ENCODE results near the gene MED12L. TPM values are rescaled to one million over a fixed set of nuclear protein-coding genes. Genes with fewer than 3 reads are reported as not detected.

The MED12L gene
- total and polyA plus RNA-seq, 3 experiments from 2014 or later, result 0.02 to 1.8 (median 1.7) TPM

DNA sequence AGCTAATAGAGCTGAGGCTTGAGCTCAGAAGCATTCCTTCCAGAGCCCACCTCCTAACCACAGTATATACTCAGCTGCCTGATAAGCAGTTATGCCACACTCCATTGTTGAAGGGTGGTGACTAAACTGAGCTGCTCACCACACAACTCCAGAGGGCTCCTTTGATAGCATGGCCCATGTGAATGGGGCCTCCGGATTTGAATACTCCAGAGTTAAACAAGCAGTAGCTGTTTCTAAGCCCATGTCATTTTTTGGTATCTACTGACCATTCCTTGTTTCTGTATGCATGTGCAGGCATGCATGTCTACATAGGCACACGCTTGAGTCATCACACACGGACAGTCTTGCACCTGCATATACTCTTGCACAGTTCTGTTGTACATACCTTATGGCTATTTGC, 346.5 kb downstream of the MED12L start:
- H3K27ac Mint-ChIP-seq, result no peak overlapping the region
- Histone ChIP-seq H3K9me3 (ENCODE audit: low read length) (no peaks in the 10 kb centered on the region), H3K36me3 (ENCODE audit: insufficient read depth, low read length) (no peaks in the 10 kb centered on the region), H3K27ac (ENCODE audit: low read depth, low read length) (no peak overlapping the region), H3K27me3 (ENCODE audit: insufficient read depth, low read length, poor library complexity, severe bottlenecking) (no peaks in the 10 kb centered on the region), H3K4me3 (ENCODE audit: low read length) (no peak overlapping the region), H3K4me1 (ENCODE audit: insufficient read depth, low read length) (no peaks in the 10 kb centered on the region)
- peaks cover 0 to 6% of the 10 kb centered on the region in 2 donors for H3K27me3 Mint-ChIP-seq
- no peak overlapping the region for H3K4me3 Mint-ChIP-seq
- H3K36me3 Mint-ChIP-seq, result no peaks in the 10 kb centered on the region
- no peak for DNase-seq
- H3K9me3 Mint-ChIP-seq, result no peaks in the 10 kb centered on the region
- ChIA-PET POLR2A (no interaction called here), CTCF (no interaction called here)
- no peaks in the 10 kb centered on the region for H3K4me1 Mint-ChIP-seq

DNA sequence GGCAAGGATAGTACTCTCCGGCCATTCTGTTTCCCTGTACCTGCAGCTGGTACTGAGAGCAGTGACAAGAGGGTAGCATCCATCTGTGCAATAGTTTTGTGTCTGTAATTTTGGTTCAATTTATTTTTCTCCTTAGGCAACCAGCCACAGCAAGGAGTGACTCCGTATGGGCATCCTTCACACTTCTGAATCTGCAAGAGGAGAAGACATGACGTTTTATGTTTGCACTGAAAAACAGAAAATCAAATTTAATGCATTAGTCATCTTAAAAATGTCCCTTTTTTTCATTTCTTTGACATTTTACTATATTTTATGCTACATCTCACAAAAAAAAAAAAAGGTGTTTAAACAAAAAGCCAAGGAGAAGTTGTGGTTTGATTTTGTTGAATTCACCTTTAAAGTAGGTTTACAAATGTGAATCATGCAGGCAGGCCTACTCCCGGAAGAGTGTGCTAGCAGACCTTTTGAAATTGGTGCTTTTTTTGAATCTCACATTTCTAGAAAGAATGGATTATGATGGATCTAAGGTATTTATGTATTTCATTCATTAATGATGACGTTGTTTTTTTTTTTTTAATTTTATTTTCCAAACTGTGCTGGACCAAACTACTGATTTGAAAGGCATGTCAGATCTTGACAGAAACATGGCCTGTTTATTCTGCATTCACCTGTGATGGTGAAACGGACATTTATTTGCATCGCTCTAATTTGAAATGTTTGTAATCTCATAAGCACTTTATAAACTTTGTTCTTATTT, 347.3 kb downstream of the MED12L start:
- Histone ChIP-seq H3K4me3 (ENCODE audit: low read length) (no peak overlapping the region), H3K36me3 (ENCODE audit: insufficient read depth, low read length) (no peaks in the 10 kb centered on the region), H3K27me3 (ENCODE audit: insufficient read depth, low read length, poor library complexity, severe bottlenecking) (no peaks in the 10 kb centered on the region), H3K4me1 (ENCODE audit: insufficient read depth, low read length) (no peaks in the 10 kb centered on the region), H3K27ac (ENCODE audit: low read depth, low read length) (no peak overlapping the region), H3K9me3 (ENCODE audit: low read length) (no peaks in the 10 kb centered on the region)
- H3K9me3 Mint-ChIP-seq, result no peaks in the 10 kb centered on the region
- CTCF ChIA-PET, result no interaction called here
- DNase-seq, result no peak
- no peak overlapping the region for H3K4me3 Mint-ChIP-seq
- H3K27ac Mint-ChIP-seq, result no peak overlapping the region
- POLR2A ChIA-PET, result no interaction called here
- no peaks in the 10 kb centered on the region for H3K36me3 Mint-ChIP-seq
- no peaks in the 10 kb centered on the region for H3K4me1 Mint-ChIP-seq
- H3K27me3 Mint-ChIP-seq, result peaks cover 0 to 6% of the 10 kb centered on the region in 2 donors

DNA sequence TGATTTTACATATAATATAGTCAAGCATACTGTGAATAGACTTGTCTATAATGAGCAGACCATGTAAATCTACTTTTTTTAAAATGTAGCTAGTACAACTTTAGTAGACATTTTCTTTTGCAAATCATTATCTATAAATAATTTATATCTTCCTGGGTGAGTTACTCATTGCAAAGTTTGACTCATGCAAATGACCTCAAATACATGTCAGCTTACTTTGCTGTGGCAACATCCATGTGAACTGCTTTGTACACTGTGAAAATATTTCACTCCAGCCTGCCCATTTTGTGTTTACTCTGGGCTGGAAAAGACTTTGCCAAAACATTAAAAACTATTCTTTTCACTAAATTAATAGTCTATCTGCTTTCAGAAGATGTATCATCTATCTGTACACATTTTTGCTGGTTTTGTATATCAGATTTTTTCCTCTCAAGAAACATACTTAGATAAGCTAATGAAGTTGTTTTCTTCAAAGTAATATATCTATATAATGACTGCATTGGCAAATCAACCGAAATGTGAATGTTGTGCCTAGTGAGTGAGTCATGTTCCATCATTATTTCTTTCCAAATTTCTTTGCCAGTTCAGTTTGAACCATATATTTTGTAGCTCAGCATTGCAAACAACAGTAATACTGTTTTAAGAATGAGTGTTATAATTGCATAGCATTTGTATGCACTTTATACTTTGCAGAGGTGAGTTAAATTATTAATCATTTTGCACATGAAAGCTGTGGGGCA, 348.9 kb downstream of the MED12L start:
- no peaks in the 10 kb centered on the region for H3K9me3 Mint-ChIP-seq
- POLR2A ChIA-PET, result no interaction called here
- no peak overlapping the region for H3K4me3 Mint-ChIP-seq
- Histone ChIP-seq H3K4me3 (ENCODE audit: low read length) (no peak overlapping the region), H3K4me1 (ENCODE audit: insufficient read depth, low read length) (no peaks in the 10 kb centered on the region), H3K27me3 (ENCODE audit: insufficient read depth, low read length, poor library complexity, severe bottlenecking) (no peaks in the 10 kb centered on the region), H3K9me3 (ENCODE audit: low read length) (no peaks in the 10 kb centered on the region), H3K27ac (ENCODE audit: low read depth, low read length) (no peak overlapping the region), H3K36me3 (ENCODE audit: insufficient read depth, low read length) (no peaks in the 10 kb centered on the region)
- no peak for DNase-seq
- H3K27me3 Mint-ChIP-seq, result peaks cover 0 to 6% of the 10 kb centered on the region in 2 donors
- H3K36me3 Mint-ChIP-seq, result no peaks in the 10 kb centered on the region
- CTCF ChIA-PET, result no interaction called here
- H3K4me1 Mint-ChIP-seq, result no peaks in the 10 kb centered on the region
- H3K27ac Mint-ChIP-seq, result no peak overlapping the region

DNA sequence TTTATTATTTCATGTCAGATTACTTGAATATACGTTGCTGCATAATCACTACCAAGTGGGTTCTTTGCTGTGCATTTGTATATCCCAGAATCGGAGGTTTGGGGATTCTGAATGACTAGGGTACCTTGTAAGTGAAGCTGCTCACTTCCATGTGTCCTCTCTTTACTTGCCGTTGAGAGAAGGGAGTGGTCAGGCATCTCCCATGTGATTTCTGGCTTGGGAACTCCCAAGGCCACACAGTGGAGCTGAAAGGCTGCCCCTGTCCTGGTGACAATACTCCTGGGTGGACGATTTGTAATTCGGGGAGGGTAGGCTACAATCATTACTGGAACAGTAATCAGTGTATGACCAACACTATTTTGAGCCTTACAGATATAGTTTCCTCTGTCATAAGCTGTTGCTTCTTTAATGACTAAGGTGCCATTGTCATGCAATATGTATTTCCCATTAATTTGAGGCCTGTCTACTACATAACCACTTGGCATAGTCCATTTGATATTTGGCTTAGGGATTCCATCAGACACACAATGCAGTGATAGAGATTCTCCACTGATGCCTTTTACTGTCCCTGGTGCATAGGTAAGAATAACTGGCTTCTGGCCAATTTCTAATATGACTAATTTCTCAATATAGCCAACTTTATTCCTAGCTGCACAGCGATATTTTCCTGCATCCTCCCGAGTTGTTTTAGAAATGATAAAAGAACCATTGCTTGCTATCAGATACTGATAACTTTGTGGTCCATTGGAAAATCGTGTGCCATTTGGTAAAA, 351.4 kb downstream of the MED12L start:
- no peak for DNase-seq

DNA sequence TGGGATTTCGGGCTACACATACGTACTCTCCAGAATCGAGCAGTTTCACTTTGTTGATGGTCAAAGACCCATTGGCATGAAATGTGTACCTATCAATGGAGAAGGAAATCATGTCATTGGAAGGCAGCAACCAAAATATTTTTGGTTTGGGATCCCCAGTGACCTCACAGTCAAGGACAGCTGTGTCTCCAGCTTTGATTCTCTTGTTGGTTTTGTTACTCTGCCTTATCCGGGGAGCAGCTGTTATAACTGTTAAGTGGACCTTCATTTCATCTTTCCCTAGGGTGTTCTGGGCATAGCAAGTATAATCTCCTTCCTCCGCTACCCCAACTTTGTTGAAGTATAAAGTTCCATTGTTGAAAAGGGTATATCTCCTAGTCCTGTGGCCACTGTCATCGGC, 352.4 kb downstream of the MED12L start:
- ChIA-PET POLR2A (no interaction called here), CTCF (interaction anchor here (1.0 kb wide), 1 partner anchor 481 kb away, joined by 3 read pairs; no protein-coding TSS in a partner anchor)
- H3K27me3 Mint-ChIP-seq, result peaks cover 0 to 4% of the 10 kb centered on the region in 2 donors
- no peaks in the 10 kb centered on the region for H3K36me3 ChIP-seq (ENCODE audit: insufficient read depth, low read length)
- H3K27ac ChIP-seq (ENCODE audit: low read depth, low read length), result no peak overlapping the region
- no peaks in the 10 kb centered on the region for H3K4me1 ChIP-seq (ENCODE audit: insufficient read depth, low read length)
- H3K9me3 ChIP-seq (ENCODE audit: low read length), result no peaks in the 10 kb centered on the region
- no peak overlapping the region for H3K4me3 Mint-ChIP-seq
- peak overlapping the region in 1 of 8 donors; percentile 14 for H3K27ac Mint-ChIP-seq
- H3K4me1 Mint-ChIP-seq, result no peaks in the 10 kb centered on the region
- DNase-seq, result no peak
- H3K9me3 Mint-ChIP-seq, result no peaks in the 10 kb centered on the region
- no peaks in the 10 kb centered on the region for H3K36me3 Mint-ChIP-seq
- H3K4me3 ChIP-seq (ENCODE audit: low read length), result no peak overlapping the region
- no peaks in the 10 kb centered on the region for H3K27me3 ChIP-seq (ENCODE audit: insufficient read depth, low read length, poor library complexity, severe bottlenecking)

More for the DNA sequence above, 351.4 kb downstream of the MED12L start:
- Histone ChIP-seq H3K27ac (ENCODE audit: low read depth, low read length) (no peak overlapping the region), H3K9me3 (ENCODE audit: low read length) (no peaks in the 10 kb centered on the region), H3K4me3 (ENCODE audit: low read length) (no peak overlapping the region), H3K27me3 (ENCODE audit: insufficient read depth, low read length, poor library complexity, severe bottlenecking) (no peaks in the 10 kb centered on the region), H3K4me1 (ENCODE audit: insufficient read depth, low read length) (no peaks in the 10 kb centered on the region), H3K36me3 (ENCODE audit: insufficient read depth, low read length) (no peaks in the 10 kb centered on the region)
- Mint-ChIP-seq H3K4me1 (no peaks in the 10 kb centered on the region), H3K4me3 (no peak overlapping the region), H3K9me3 (no peaks in the 10 kb centered on the region), H3K36me3 (no peaks in the 10 kb centered on the region), H3K27me3 (peaks cover 0 to 4% of the 10 kb centered on the region in 2 donors), H3K27ac (no peak overlapping the region)
- ChIA-PET CTCF (interaction anchor here (1.0 kb wide), 1 partner anchor 482 kb away, joined by 3 read pairs; no protein-coding TSS in a partner anchor), POLR2A (no interaction called here)

DNA sequence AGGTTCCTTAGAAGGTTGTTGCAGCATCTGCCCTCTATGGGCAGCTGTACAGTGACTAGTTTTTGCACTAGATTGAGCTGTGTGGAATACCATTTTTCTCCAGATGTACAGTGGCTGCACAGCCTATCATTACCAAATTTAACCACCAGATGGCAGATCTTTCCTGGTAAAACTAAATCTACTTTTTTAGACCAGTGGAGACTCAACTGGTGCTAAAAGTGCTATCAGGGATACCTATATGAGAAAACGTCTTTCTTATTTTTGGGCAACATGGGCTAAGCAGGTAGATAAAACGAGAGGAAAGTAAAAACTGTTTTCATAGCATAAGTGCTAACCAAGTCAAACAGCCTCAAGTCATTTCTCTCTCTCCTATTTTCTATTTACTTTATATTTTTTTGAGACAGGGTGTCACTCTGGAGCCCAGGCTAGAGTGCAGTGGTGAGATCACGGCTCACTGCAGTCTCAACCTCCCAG, 354.2 kb downstream of the MED12L start:
- Histone ChIP-seq H3K4me1 (ENCODE audit: insufficient read depth, low read length) (no peaks in the 10 kb centered on the region), H3K9me3 (ENCODE audit: low read length) (no peaks in the 10 kb centered on the region), H3K27me3 (ENCODE audit: insufficient read depth, low read length, poor library complexity, severe bottlenecking) (no peaks in the 10 kb centered on the region), H3K36me3 (ENCODE audit: insufficient read depth, low read length) (no peaks in the 10 kb centered on the region), H3K4me3 (ENCODE audit: low read length) (no peak overlapping the region), H3K27ac (ENCODE audit: low read depth, low read length) (no peak overlapping the region)
- POLR2A ChIA-PET, result no interaction called here
- Mint-ChIP-seq H3K36me3 (no peaks in the 10 kb centered on the region), H3K27me3 (peaks cover 0 to 7% of the 10 kb centered on the region in 2 donors), H3K4me3 (no peak overlapping the region), H3K4me1 (no peaks in the 10 kb centered on the region), H3K9me3 (no peaks in the 10 kb centered on the region), H3K27ac (no peak overlapping the region)
- CTCF ChIA-PET, result interaction anchor here (0.9 kb wide), 1 partner anchor 500 kb away, joined by 3 read pairs; no protein-coding TSS in a partner anchor
- peak in 1 of 5 donors; percentile 15 for DNase-seq

DNA sequence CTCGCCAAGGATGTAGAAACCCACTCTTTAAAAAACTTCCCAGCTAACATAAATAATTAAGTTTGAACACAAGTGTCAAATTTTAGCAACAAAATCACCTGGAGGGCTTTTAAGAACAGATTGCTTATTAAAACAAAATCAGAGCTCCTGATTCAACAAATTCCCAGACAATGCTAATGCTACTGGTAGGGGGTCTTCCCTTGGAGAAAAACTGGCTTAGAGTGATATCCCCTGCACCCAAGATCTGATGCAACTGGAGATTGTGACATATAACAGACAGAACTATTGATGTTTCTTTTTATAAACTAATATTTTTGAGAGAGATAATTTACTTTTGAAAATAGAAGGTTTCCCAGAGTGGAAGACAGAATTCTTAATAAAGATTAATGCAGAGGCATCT, 355.5 kb downstream of the MED12L start:
- CTCF ChIA-PET, result interaction anchor here (1.2 kb wide), 1 partner anchor 478 kb away, joined by 3 read pairs; no protein-coding TSS in a partner anchor
- no peaks in the 10 kb centered on the region for H3K4me1 ChIP-seq (ENCODE audit: insufficient read depth, low read length)

DNA sequence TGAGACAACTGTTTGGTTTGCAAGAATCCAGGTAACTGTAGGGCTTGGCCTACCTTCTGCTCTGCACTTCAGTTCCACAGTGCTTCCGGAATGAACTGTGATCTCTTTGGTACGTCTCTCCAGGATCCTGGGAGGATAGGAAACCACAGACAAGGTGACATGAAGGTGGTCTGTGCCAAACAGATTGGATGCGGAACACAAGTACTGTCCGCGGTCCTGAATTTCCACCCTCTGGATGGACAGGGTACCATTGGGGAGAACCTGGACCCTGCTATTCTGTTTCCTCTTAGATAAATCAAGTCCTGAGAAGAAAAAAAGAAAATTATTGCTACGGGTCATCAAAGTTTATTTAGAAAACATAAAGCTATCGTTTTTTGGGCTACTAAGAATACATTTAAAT, 358.1 kb downstream of the MED12L start:
- CTCF ChIA-PET, result no interaction called here
- H3K36me3 Mint-ChIP-seq, result no peaks in the 10 kb centered on the region
- Histone ChIP-seq H3K4me1 (ENCODE audit: insufficient read depth, low read length) (no peaks in the 10 kb centered on the region), H3K9me3 (ENCODE audit: low read length) (no peaks in the 10 kb centered on the region), H3K27me3 (ENCODE audit: insufficient read depth, low read length, poor library complexity, severe bottlenecking) (no peaks in the 10 kb centered on the region), H3K27ac (ENCODE audit: low read depth, low read length) (no peak overlapping the region), H3K36me3 (ENCODE audit: insufficient read depth, low read length) (no peaks in the 10 kb centered on the region), H3K4me3 (ENCODE audit: low read length) (no peak overlapping the region)
- H3K27me3 Mint-ChIP-seq, result peaks cover 5 to 41% of the 10 kb centered on the region in 2 donors
- no peaks in the 10 kb centered on the region for H3K4me1 Mint-ChIP-seq
- no peaks in the 10 kb centered on the region for H3K9me3 Mint-ChIP-seq
- POLR2A ChIA-PET, result no interaction called here
- H3K27ac Mint-ChIP-seq, result no peak overlapping the region
- DNase-seq, result no peak
- H3K4me3 Mint-ChIP-seq, result no peak overlapping the region

More for the DNA sequence above, 355.5 kb downstream of the MED12L start:
- H3K9me3 ChIP-seq (ENCODE audit: low read length), result no peaks in the 10 kb centered on the region
- H3K27me3 Mint-ChIP-seq, result peaks cover 5 to 18% of the 10 kb centered on the region in 2 donors
- no peak overlapping the region for H3K4me3 ChIP-seq (ENCODE audit: low read length)
- H3K27ac Mint-ChIP-seq, result no peak overlapping the region
- H3K9me3 Mint-ChIP-seq, result no peaks in the 10 kb centered on the region
- no peaks in the 10 kb centered on the region for H3K36me3 ChIP-seq (ENCODE audit: insufficient read depth, low read length)
- H3K4me1 Mint-ChIP-seq, result no peaks in the 10 kb centered on the region
- H3K27ac ChIP-seq (ENCODE audit: low read depth, low read length), result no peak overlapping the region
- DNase-seq, result no peak
- no peaks in the 10 kb centered on the region for H3K27me3 ChIP-seq (ENCODE audit: insufficient read depth, low read length, poor library complexity, severe bottlenecking)
- H3K36me3 Mint-ChIP-seq, result no peaks in the 10 kb centered on the region
- POLR2A ChIA-PET, result no interaction called here
- no peak overlapping the region for H3K4me3 Mint-ChIP-seq
